GM12878 (cell line): Measurements from ENCODE around the gene GEMIN2. TPM values are rescaled to one million over a fixed set of nuclear protein-coding genes. Genes with fewer than 3 reads are reported as not detected.

Experiments used
- ATAC-seq: fragments of 200-7000 bp; cut with Tn5 transposase; 3 replicates; pipeline ENCODE4 v1.9.1; 2020; ENCODE audit warnings: mild to moderate bottlenecking, moderate library complexity
- BruUV-seq: library from RNA; stranded (reverse); fragments of 400-500 nt; replicated peaks from 2 replicates; lab custom pipeline; 2021; lab: Mats Ljungman, UMichigan
- CTCF ChIA-PET: fragments of 300-600 bp; sonication (Branson Sonifier 250); formaldehyde crosslinking; extraction: SDS; loops from one replicate; lab custom pipeline; 2021; ENCODE audit warnings: inconsistent platforms; lab: Yijun Ruan, JAX
- POLR2A ChIA-PET: fragments of 350-600 bp; formaldehyde crosslinking; extraction: SDS; loops from one replicate; lab custom pipeline; 2021; ENCODE audit warnings: inconsistent platforms; lab: Charles Lee
- RAD21 ChIA-PET: fragments of 300-600 bp; sonication (Branson Sonifier 250); formaldehyde crosslinking; loops from one replicate; lab custom pipeline; 2023; ENCODE audit warnings: antibody characterized with exemption; ENCODE audit not compliant: unreplicated experiment; lab: Charles Lee
- SMC1A ChIA-PET: fragments of 300-600 bp; sonication (Branson Sonifier 250); formaldehyde crosslinking; loops from one replicate; lab custom pipeline; 2023; ENCODE audit not compliant: unreplicated experiment, uncharacterized antibody; lab: Charles Lee
- DNase-seq: peaks from one replicate; pipeline ENCODE4 v3.0.0-alpha.2; 2011; ENCODE audit warnings: low read depth, low spot score
- FAIRE-seq: peaks from 3 replicates; lab custom pipeline; 2011; peaks lifted over from hg19 to GRCh38; lab: Jason Lieb, UNC
- H2AFZ ChIP-seq: 2 replicates; pipeline ENCODE4 v1.6.0; 2011; ENCODE audit warnings: low read depth, low read length, control low read depth; ENCODE audit not compliant: control insufficient read depth
- H3K27ac ChIP-seq: 2 replicates; pipeline ENCODE4 v1.5.1; 2011; ENCODE audit warnings: control low read depth; ENCODE audit not compliant: control insufficient read depth, insufficient read depth
- H3K27me3 ChIP-seq, 2 experiments: replicated peaks in 1 of 2; 2 replicates each; pipeline versions ENCODE4 v1.6.0 to v1.6.1; 2011; ENCODE audit warnings: low read length in 1 of 2; ENCODE audit not compliant: control insufficient read depth in 2 of 2, insufficient read depth in 2 of 2
- H3K36me3 ChIP-seq, 2 experiments: 2 replicates each; pipeline ENCODE4 v1.5.1; 2011; ENCODE audit warnings: low read length in 1 of 2; ENCODE audit not compliant: control insufficient read depth in 2 of 2, insufficient read depth in 2 of 2
- H3K4me1 ChIP-seq: 2 replicates; pipeline ENCODE4 v1.6.1; 2011; ENCODE audit warnings: mild to moderate bottlenecking, low read length, moderate library complexity, mixed read lengths; ENCODE audit not compliant: control insufficient read depth, insufficient read depth
- H3K4me2 ChIP-seq: 2 replicates; pipeline ENCODE4 v1.6.0; 2011; ENCODE audit warnings: control low read depth; ENCODE audit not compliant: control insufficient read depth, insufficient read depth
- H3K4me3 ChIP-seq: fragments of 200-600 bp; sonication (generic); 2 replicates; pipeline ENCODE4 v1.5.1; 2016
- H3K79me2 ChIP-seq: 2 replicates; pipeline ENCODE4 v1.6.0; 2011; ENCODE audit warnings: low read length; ENCODE audit not compliant: control insufficient read depth, insufficient read depth
- H3K9ac ChIP-seq: 2 replicates; pipeline ENCODE4 v1.8.0; 2011; ENCODE audit warnings: low read length, control low read depth, mixed read lengths; ENCODE audit not compliant: control insufficient read depth, insufficient read depth
- H3K9me3 ChIP-seq: replicated peaks from 3 replicates; pipeline ENCODE4 v1.5.1; 2011; ENCODE audit warnings: mild to moderate bottlenecking, low read length; ENCODE audit not compliant: control insufficient read depth, insufficient read depth
- H4K20me1 ChIP-seq: 2 replicates; pipeline ENCODE4 v1.6.0; 2011; ENCODE audit not compliant: control insufficient read depth, insufficient read depth
- CBX3 ChIP-seq: fragments of 200-600 bp; sonication (generic); IDR thresholded peaks from 2 replicates; pipeline ENCODE4 v1.6.1; 2016; ENCODE audit warnings: low read depth, borderline replicate concordance
- CBX5 ChIP-seq: sonication (generic); IDR thresholded peaks from 2 replicates; pipeline ENCODE4 v1.6.1; 2016; ENCODE audit warnings: low read depth, moderate library complexity, mild to moderate bottlenecking, inconsistent platforms
- JUND ChIP-seq: IDR thresholded peaks from 2 replicates; pipeline ENCODE4 v1.6.1; 2012; ENCODE audit warnings: low read depth, mild to moderate bottlenecking, low read length, improper control_type of control experiment, moderate library complexity
- POLR2A ChIP-seq: IDR thresholded peaks from 2 replicates; pipeline ENCODE4 v1.6.1; 2011; ENCODE audit warnings: low read depth, mild to moderate bottlenecking, low read length
- ZNF207 ChIP-seq: fragments of 450-650 bp; IDR thresholded peaks from 2 replicates; pipeline ENCODE4 v1.6.1; 2014; ENCODE audit warnings: antibody characterized with exemption, mild to moderate bottlenecking, borderline replicate concordance
- WGBS: methylation state at CpG from one replicate; pipeline ENCODE4 v1.1.6; 2016; ENCODE audit warnings: low lambda C conversion rate; ENCODE audit not compliant: insufficient replicate concordance, insufficient coverage; ENCODE audit errors: missing lambda C conversion rate; 5-methylcytosine and 5-hydroxymethylcytosine counted together
- in situ Hi-C: fragments of 300-500 bp; cut with MboI; formaldehyde crosslinking; loops from 9 replicates; pipeline ENCODE4 v1.14.3; 2018; ENCODE audit warnings: mixed read lengths
- intact Hi-C: fragments of 100-400 bp; cut with micrococcal nuclease; formaldehyde crosslinking; loops from one replicate; pipeline ENCODE4 v1.14.2; 2022; ENCODE audit not compliant: unreplicated experiment
- polyA plus RNA-seq, 11 experiments: library from polyadenylated mRNA; depleted of rRNA in 4 of 11; unstranded in 6 of 11; stranded (reverse) in 5 of 11; fragments of >200 nt; fragmentation: Nextera tagmentation in 4 of 11; fragmentation: Illumina TruSeq in 1 of 11; extraction: Ambion mirVana in 4 of 11; extraction: Trizol in 1 of 11; gene quantifications; 1 replicate in 1 of 11; 2 replicates in 10 of 11; pipeline versions ENCODE4 v1.2.1 to v1.2.3, GENCODE V29; 2011 to 2016; ENCODE audit warnings: inconsistent platforms in 2 of 11, missing spikeins in 2 of 11, low read depth in 1 of 11
- total RNA-seq, 4 experiments: library from RNA; depleted of rRNA in 3 of 4; stranded (reverse); fragments of >200 nt in 3 of 4; fragmentation: Illumina TruSeq in 1 of 4; extraction: Trizol in 1 of 4; gene quantifications; 2 replicates each; pipeline versions ENCODE4 v1.2.1 to v1.2.3, GENCODE V29; 2013 to 2021
- TF ChIP-seq, protein P1 (sequence below): fragments of 450-650 bp; IDR thresholded peaks from 2 replicates; pipeline ENCODE4 v1.6.1; 2017; ENCODE audit warnings: low read depth, mild to moderate bottlenecking, moderate library complexity
- TF ChIP-seq, protein P2 (sequence below): IDR thresholded peaks from 2 replicates; pipeline ENCODE4 v1.6.1; 2012; ENCODE audit warnings: mild to moderate bottlenecking, low read depth, low read length

Gene GEMIN2
- total and polyA plus RNA-seq, 10 of the 15 experiments (the other 5 are each of a cell fraction or from before 2014, with no cell fraction given), result 25.9 to 69.3 (median 46.1) TPM

DNA sequence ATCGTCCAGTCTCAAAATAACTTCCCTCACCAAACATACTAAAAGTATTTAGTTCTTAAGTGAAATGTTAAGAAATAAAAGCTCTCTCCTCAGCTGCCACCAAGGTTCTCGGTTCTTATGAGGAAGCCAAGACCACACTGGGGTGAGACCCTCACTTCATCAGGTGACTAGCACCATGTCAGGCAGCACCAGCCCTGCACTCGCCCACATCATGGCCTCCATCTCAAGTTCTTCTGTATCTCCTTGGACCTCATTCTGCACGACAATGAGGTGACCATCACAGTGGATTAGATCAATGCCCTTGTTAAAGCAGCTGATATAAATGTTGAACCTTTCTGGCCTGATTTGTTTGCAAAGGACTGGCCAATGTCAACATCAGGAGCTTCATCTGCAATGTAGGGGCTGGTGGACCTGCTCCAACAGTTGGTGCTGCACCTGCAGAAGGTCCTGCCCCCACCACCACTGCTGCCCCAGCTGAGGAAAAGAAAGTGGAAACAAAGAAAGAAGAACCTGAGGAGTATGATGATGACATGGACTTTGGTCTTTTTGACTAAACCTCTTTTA, 23.5 kb upstream of the GEMIN2 start (continued):
- TF ChIP-seq, protein P1, sequence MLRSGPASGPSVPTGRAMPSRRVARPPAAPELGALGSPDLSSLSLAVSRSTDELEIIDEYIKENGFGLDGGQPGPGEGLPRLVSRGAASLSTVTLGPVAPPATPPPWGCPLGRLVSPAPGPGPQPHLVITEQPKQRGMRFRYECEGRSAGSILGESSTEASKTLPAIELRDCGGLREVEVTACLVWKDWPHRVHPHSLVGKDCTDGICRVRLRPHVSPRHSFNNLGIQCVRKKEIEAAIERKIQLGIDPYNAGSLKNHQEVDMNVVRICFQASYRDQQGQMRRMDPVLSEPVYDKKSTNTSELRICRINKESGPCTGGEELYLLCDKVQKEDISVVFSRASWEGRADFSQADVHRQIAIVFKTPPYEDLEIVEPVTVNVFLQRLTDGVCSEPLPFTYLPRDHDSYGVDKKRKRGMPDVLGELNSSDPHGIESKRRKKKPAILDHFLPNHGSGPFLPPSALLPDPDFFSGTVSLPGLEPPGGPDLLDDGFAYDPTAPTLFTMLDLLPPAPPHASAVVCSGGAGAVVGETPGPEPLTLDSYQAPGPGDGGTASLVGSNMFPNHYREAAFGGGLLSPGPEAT, result no peak
- no peak for TF ChIP-seq CBX3
- TF ChIP-seq, all 136 proteins: peak for 0

DNA sequence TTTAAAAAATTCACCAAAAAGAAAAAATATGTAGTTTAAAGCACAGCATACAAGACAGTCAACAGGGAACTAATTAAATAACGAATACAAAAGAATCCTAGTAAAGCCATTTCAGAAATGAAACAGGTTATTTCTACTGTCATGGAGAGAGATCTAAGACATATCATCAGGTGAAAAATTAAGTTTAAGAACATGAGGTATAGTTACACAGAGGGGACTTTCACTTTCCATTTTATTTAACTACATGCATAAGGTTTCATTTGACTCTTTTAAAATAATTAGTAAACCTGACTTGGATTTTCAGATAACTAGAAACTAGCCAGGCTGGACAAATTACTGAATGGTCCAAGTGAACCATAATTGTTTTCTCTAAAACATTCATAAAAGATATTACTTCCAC, 22.4 kb upstream of the GEMIN2 start:
- in situ Hi-C loops (no loop called here), intact Hi-C loops (no loop called here)
- Histone ChIP-seq H3K27ac (no peak overlapping the region), H3K9ac (no peak overlapping the region), H3K36me3 (peaks cover 7 to 22% of the 10 kb centered on the region in 2 experiments), H3K27me3 (no peaks in the 10 kb centered on the region), H3K9me3 (no peaks in the 10 kb centered on the region), H3K4me1 (no peaks in the 10 kb centered on the region), H3K79me2 (no peaks in the 10 kb centered on the region), H3K4me2 (no peak overlapping the region), H3K4me3 (no peak overlapping the region), H2AFZ (no peak overlapping the region), H4K20me1 (no peaks in the 10 kb centered on the region)
- SMC1A ChIA-PET, result no interaction called here
- WGBS, result 63% methylated on average over 1 of the region's 1 CpG
- CTCF ChIA-PET, result no interaction called here
- TSS peak; percentile 41 for BruUV-seq
- peak; percentile 75 for ATAC-seq
- TF ChIP-seq, protein P2, sequence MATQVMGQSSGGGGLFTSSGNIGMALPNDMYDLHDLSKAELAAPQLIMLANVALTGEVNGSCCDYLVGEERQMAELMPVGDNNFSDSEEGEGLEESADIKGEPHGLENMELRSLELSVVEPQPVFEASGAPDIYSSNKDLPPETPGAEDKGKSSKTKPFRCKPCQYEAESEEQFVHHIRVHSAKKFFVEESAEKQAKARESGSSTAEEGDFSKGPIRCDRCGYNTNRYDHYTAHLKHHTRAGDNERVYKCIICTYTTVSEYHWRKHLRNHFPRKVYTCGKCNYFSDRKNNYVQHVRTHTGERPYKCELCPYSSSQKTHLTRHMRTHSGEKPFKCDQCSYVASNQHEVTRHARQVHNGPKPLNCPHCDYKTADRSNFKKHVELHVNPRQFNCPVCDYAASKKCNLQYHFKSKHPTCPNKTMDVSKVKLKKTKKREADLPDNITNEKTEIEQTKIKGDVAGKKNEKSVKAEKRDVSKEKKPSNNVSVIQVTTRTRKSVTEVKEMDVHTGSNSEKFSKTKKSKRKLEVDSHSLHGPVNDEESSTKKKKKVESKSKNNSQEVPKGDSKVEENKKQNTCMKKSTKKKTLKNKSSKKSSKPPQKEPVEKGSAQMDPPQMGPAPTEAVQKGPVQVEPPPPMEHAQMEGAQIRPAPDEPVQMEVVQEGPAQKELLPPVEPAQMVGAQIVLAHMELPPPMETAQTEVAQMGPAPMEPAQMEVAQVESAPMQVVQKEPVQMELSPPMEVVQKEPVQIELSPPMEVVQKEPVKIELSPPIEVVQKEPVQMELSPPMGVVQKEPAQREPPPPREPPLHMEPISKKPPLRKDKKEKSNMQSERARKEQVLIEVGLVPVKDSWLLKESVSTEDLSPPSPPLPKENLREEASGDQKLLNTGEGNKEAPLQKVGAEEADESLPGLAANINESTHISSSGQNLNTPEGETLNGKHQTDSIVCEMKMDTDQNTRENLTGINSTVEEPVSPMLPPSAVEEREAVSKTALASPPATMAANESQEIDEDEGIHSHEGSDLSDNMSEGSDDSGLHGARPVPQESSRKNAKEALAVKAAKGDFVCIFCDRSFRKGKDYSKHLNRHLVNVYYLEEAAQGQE, result no peak
- TF ChIP-seq ZNF207 (no peak), CBX5 (no peak), JUND (no peak), POLR2A (no peak)
- POLR2A ChIA-PET, result interaction anchor here (1.5 kb wide), 1 partner anchor 11 kb away, joined by 3 read pairs; the partner anchor contains the start of gene SEC23A
- FAIRE-seq, result no peak
- RAD21 ChIA-PET, result interaction anchor here (1.1 kb wide), 1 partner anchor 9 kb away, joined by 3 read pairs; no protein-coding TSS in a partner anchor
- DNase-seq, result no peak
